HCT116 (cell line): ENCODE data around the gene ABTB2. TPM values are rescaled to one million over a fixed set of nuclear protein-coding genes. Genes with fewer than 3 reads are reported as not detected.

Experiments used
- ATAC-seq: fragments of 200-7000 bp; cut with Tn5 transposase; 2 replicates; pipeline ENCODE4 v1.9.1; 2020; ENCODE audit warnings: mild to moderate bottlenecking, moderate library complexity
- BruUV-seq: library from RNA; stranded (reverse); fragments of 400-500 nt; replicated peaks from 2 replicates; lab custom pipeline; 2021; lab: Mats Ljungman, UMichigan
- CTCF ChIA-PET: fragments of 300-600 bp; sonication (Branson Sonifier 250); formaldehyde crosslinking; loops from one replicate; lab custom pipeline; 2021; ENCODE audit warnings: antibody characterized with exemption; lab: Charles Lee
- POLR2A ChIA-PET: fragments of 300-600, 350-600 bp; sonication (Branson Sonifier 250); formaldehyde crosslinking; loops from one replicate; lab custom pipeline; 2021; ENCODE audit warnings: antibody characterized with exemption; lab: Charles Lee
- RAD21 ChIA-PET, 2 experiments: fragments of 300-600 bp; sonication (Branson Sonifier 250); formaldehyde crosslinking; loops; one replicate each; lab custom pipeline; 2023; ENCODE audit warnings: low total read pairs in 2 of 2; ENCODE audit not compliant: uncharacterized antibody in 2 of 2, unreplicated experiment in 2 of 2, low non-redundant PET in 1 of 2; lab: Charles Lee
- DNase-seq: peaks from one replicate; pipeline ENCODE4 v3.0.0-alpha.2; 2010; ENCODE audit warnings: low read depth, low spot score
- H2AFZ ChIP-seq: fragments of 200-600 bp; shearing (Covaris generic), sonication (generic); 2 replicates; pipeline ENCODE4 v1.6.1; 2017; ENCODE audit warnings: low read depth, mixed run types, mixed read lengths, antibody characterized with exemption, low read length; ENCODE audit not compliant: poor library complexity, severe bottlenecking
- H3K27ac ChIP-seq: 2 replicates; pipeline ENCODE4 v1.5.1; 2012; ENCODE audit warnings: low read depth, low read length
- H3K27me3 ChIP-seq: fragments of 200-600 bp; sonication (generic); 2 replicates; pipeline ENCODE4 v1.6.1; 2016; ENCODE audit warnings: mixed run types, low read length, mixed read lengths; ENCODE audit not compliant: insufficient read depth
- H3K36me3 ChIP-seq, 2 experiments: fragments of 200-500 bp in 1 of 2; fragments of 200-600 bp in 1 of 2; sonication (Bioruptor generic) in 1 of 2; sonication (generic) in 1 of 2; 2 replicates each; pipeline versions ENCODE4 v1.5.1 to v1.6.1; 2014 to 2016; ENCODE audit warnings: low read length in 2 of 2, inconsistent platforms in 1 of 2, mixed read lengths in 1 of 2, mixed run types in 1 of 2; ENCODE audit not compliant: insufficient read depth in 2 of 2, control insufficient read depth in 1 of 2
- H3K4me1 ChIP-seq, 2 experiments: fragments of 200-600 bp in 1 of 2; sonication (generic) in 1 of 2; 2 replicates each; pipeline versions ENCODE4 v1.5.1 to v1.6.1; 2012 to 2017; ENCODE audit warnings: low read length in 2 of 2, inconsistent platforms in 1 of 2, mild to moderate bottlenecking in 1 of 2, mixed read lengths in 1 of 2, mixed run types in 1 of 2, moderate library complexity in 1 of 2; ENCODE audit not compliant: insufficient read depth in 2 of 2, control insufficient read depth in 1 of 2
- H3K4me2 ChIP-seq: fragments of 200-600 bp; sonication (generic); 2 replicates; pipeline ENCODE4 v1.6.1; 2017; ENCODE audit warnings: mixed run types, low read length, mixed read lengths
- H3K4me3 ChIP-seq, 2 experiments: fragments of 200-600 bp in 1 of 2; sonication (generic) in 1 of 2; replicated peaks in 1 of 2; 2 replicates each; pipeline ENCODE4 v1.5.1; 2011 to 2016; ENCODE audit warnings: low read length in 2 of 2, control low read depth in 1 of 2, low read depth in 1 of 2, mild to moderate bottlenecking in 1 of 2, mixed read lengths in 1 of 2, mixed run types in 1 of 2
- H3K79me2 ChIP-seq: fragments of 200-600 bp; sonication (generic); 2 replicates; pipeline ENCODE4 v1.6.1; 2017; ENCODE audit warnings: mild to moderate bottlenecking, mixed run types, low read length, moderate library complexity, mixed read lengths; ENCODE audit not compliant: insufficient read depth
- H3K9ac ChIP-seq: fragments of 200-600 bp; sonication (generic); 2 replicates; pipeline ENCODE4 v1.6.1; 2016; ENCODE audit warnings: low read length, mixed read lengths
- H3K9me2 ChIP-seq: fragments of 200-600 bp; sonication (generic), shearing (Covaris generic); 2 replicates; pipeline ENCODE4 v1.6.1; 2017; ENCODE audit warnings: mixed run types, mild to moderate bottlenecking, moderate library complexity; ENCODE audit not compliant: insufficient read depth
- H3K9me3 ChIP-seq, 2 experiments: fragments of 200-500 bp in 1 of 2; fragments of 200-600 bp in 1 of 2; sonication (Bioruptor generic) in 1 of 2; sonication (generic) in 1 of 2; 2 replicates each; pipeline ENCODE4 v1.6.1; 2014 to 2017; ENCODE audit warnings: low read length in 2 of 2, mixed read lengths in 2 of 2, inconsistent platforms in 1 of 2, low read depth in 1 of 2, mild to moderate bottlenecking in 1 of 2, mixed run types in 1 of 2, moderate library complexity in 1 of 2; ENCODE audit not compliant: control insufficient read depth in 1 of 2, insufficient read depth in 1 of 2
- H4K20me1 ChIP-seq: fragments of 200-600 bp; sonication (generic), shearing (Covaris generic); 2 replicates; pipeline ENCODE4 v1.6.1; 2017; ENCODE audit warnings: mixed run types, mild to moderate bottlenecking, moderate library complexity; ENCODE audit not compliant: insufficient read depth
- CBX3 ChIP-seq: IDR thresholded peaks from 2 replicates; pipeline ENCODE4 v1.6.1; 2012; ENCODE audit warnings: low read depth
- CEBPB ChIP-seq: IDR thresholded peaks from 2 replicates; pipeline ENCODE4 v1.6.1; 2012; ENCODE audit warnings: low read depth
- EGR1 ChIP-seq: IDR thresholded peaks from 2 replicates; pipeline ENCODE4 v1.6.1; 2012; ENCODE audit warnings: low read depth
- POLR2A ChIP-seq: IDR thresholded peaks from 2 replicates; pipeline ENCODE4 v1.7.0; 2011; ENCODE audit warnings: borderline replicate concordance; ENCODE audit not compliant: insufficient read depth, insufficient read length; ENCODE audit errors: extremely low read depth
- POLR2AphosphoS5 ChIP-seq: IDR thresholded peaks from 2 replicates; pipeline ENCODE4 v1.6.1; 2011; ENCODE audit warnings: mild to moderate bottlenecking, low read depth, low read length, moderate library complexity
- SRF ChIP-seq: IDR thresholded peaks from 2 replicates; pipeline ENCODE4 v1.6.1; 2012; ENCODE audit warnings: low read depth
- TCF7L2 ChIP-seq: IDR thresholded peaks from 2 replicates; pipeline ENCODE4 v1.7.0; 2011; ENCODE audit warnings: borderline replicate concordance, inconsistent platforms; ENCODE audit not compliant: insufficient read depth, insufficient read length; ENCODE audit errors: extremely low read depth
- intact Hi-C: fragments of 100-400 bp; cut with micrococcal nuclease; formaldehyde crosslinking; loops from 2 replicates; pipeline ENCODE4 v1.10.0; 2022
- total RNA-seq: library from RNA; stranded (reverse); gene quantifications from one replicate; pipeline ENCODE4 v1.2.1, GENCODE V29; 2021; ENCODE audit not compliant: unreplicated experiment
- TF ChIP-seq, protein P1 (sequence below): IDR thresholded peaks from 2 replicates; pipeline ENCODE4 v1.6.1; 2012; ENCODE audit warnings: low read depth

The ABTB2 gene
- total RNA-seq, 1 experiment from 2014 or later: 6.8 TPM

DNA sequence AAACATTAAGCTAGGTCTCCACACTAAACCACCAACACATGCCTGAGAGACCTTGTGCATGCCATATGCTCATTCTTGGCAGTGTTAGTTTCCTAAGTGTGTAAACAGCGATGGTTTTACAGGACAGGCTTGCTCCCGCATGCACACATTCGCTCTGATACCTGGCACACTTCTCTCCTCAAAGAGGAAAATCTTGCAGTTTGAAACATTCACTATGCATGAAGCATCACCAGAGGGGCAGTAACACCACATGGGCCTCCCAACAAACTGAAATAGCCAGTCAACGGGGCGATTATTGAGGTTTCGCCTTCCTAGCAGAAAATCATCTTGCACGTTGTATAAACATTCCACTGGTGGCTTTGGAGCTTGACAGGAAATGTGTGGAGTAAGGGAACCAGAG lies 52.6 kb downstream of the ABTB2 start:
- ChIA-PET CTCF (no interaction called here), RAD21 (no interaction called here), POLR2A (no interaction called here)
- no peak overlapping the region for H3K27ac ChIP-seq
- H3K27me3 ChIP-seq: no peaks in the 10 kb centered on the region
- no peaks in the 10 kb centered on the region for H3K9me2 ChIP-seq
- no peak overlapping the region for H3K4me3 ChIP-seq
- no peak for TF ChIP-seq TCF7L2
- no peak for TF ChIP-seq SRF
- no peak for TF ChIP-seq POLR2AphosphoS5
- TF ChIP-seq CEBPB: no peak
- TF ChIP-seq EGR1: no peak
- TF ChIP-seq CBX3: no peak
- TF ChIP-seq, protein P1, sequence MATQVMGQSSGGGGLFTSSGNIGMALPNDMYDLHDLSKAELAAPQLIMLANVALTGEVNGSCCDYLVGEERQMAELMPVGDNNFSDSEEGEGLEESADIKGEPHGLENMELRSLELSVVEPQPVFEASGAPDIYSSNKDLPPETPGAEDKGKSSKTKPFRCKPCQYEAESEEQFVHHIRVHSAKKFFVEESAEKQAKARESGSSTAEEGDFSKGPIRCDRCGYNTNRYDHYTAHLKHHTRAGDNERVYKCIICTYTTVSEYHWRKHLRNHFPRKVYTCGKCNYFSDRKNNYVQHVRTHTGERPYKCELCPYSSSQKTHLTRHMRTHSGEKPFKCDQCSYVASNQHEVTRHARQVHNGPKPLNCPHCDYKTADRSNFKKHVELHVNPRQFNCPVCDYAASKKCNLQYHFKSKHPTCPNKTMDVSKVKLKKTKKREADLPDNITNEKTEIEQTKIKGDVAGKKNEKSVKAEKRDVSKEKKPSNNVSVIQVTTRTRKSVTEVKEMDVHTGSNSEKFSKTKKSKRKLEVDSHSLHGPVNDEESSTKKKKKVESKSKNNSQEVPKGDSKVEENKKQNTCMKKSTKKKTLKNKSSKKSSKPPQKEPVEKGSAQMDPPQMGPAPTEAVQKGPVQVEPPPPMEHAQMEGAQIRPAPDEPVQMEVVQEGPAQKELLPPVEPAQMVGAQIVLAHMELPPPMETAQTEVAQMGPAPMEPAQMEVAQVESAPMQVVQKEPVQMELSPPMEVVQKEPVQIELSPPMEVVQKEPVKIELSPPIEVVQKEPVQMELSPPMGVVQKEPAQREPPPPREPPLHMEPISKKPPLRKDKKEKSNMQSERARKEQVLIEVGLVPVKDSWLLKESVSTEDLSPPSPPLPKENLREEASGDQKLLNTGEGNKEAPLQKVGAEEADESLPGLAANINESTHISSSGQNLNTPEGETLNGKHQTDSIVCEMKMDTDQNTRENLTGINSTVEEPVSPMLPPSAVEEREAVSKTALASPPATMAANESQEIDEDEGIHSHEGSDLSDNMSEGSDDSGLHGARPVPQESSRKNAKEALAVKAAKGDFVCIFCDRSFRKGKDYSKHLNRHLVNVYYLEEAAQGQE: no peak
- TF ChIP-seq POLR2A: no peak
- H3K9ac ChIP-seq: no peak overlapping the region
- intact Hi-C loops: no loop called here
- no peak for ATAC-seq
- no peaks in the 10 kb centered on the region for H3K9me3 ChIP-seq
- DNase-seq: no peak
- no peaks in the 10 kb centered on the region for H4K20me1 ChIP-seq
- H2AFZ ChIP-seq: no peak overlapping the region
- no peak overlapping the region for H3K4me2 ChIP-seq
- H3K36me3 ChIP-seq: no peaks in the 10 kb centered on the region
- no TSS peak for BruUV-seq
- H3K4me1 ChIP-seq: peaks cover 30 to 53% of the 10 kb centered on the region in 2 experiments
- no peaks in the 10 kb centered on the region for H3K79me2 ChIP-seq
